ENCODE data around the gene AUTS2. TPM values are rescaled to one million over a fixed set of nuclear protein-coding genes. Genes with fewer than 3 reads are reported as not detected.

Gene AUTS2
- total and polyA plus RNA-seq, 2 of the 8 experiments (the other 6 are each of a cell fraction or from before 2014, with no cell fraction given) = 25.9 to 101 TPM

DNA sequence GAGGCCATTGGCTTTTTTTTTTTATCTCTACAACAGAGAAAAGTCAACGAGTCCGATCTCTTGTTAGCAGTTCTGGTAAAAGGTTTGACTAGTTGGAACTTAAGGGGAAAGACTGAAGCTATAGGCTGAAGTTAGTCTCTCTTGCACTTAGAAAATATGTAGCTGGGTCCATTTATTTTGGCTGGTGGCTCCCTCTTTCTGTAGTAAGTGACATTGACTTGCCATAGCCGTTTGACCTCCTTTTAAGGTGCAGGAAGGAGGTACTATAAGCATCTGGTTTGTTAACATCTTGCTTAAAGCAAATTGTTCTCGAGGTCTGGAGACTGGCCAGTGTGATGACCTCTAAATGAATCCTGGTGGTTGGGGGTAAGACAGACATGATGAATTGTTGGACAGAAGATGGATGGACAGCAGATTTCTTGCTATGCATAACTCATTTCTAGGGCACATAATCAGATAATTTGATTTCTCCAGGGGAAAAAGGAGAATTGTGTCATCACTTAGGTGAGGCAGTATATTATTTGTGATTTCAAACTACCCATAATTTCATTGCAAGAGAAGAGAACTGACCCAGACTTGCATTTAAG is 1177.4 kb downstream of the AUTS2 start (continued):
- TF ChIP-seq, protein P1, sequence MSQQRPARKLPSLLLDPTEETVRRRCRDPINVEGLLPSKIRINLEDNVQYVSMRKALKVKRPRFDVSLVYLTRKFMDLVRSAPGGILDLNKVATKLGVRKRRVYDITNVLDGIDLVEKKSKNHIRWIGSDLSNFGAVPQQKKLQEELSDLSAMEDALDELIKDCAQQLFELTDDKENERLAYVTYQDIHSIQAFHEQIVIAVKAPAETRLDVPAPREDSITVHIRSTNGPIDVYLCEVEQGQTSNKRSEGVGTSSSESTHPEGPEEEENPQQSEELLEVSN (IDR thresholded peaks at IDR 0.05) = no peak
- no peak for TF ChIP-seq KDM5A (IDR thresholded peaks at IDR 0.05; ENCODE audit: low read length)
- peak; percentile 56 to 67 for TF ChIP-seq RAD21 (IDR thresholded peaks at IDR 0.05 in 1 of 2, conservative IDR thresholded peaks at IDR 0.05 in 1 of 2; ENCODE audit: low read depth in 2 of 2, low read length in 2 of 2)
